GM18498 (cell line): ENCODE results near the gene KCNMA1.

Experiments
- ATAC-seq: cut with Tn5 transposase; IDR thresholded peaks from one replicate; pipeline ENCODE4 v1.9.1; 2021; ENCODE audit warnings: mild to moderate bottlenecking, moderate library complexity; ENCODE audit not compliant: unreplicated experiment

The KCNMA1 gene

GRCh38 chr10:77563638-77564270 is 73.9 kb downstream of the KCNMA1 start:
- ATAC-seq: no peak

- no peak for ATAC-seq
These were observed 74.9 kb downstream of the KCNMA1 start for GRCh38 chr10:77562742-77563141.

DNA sequence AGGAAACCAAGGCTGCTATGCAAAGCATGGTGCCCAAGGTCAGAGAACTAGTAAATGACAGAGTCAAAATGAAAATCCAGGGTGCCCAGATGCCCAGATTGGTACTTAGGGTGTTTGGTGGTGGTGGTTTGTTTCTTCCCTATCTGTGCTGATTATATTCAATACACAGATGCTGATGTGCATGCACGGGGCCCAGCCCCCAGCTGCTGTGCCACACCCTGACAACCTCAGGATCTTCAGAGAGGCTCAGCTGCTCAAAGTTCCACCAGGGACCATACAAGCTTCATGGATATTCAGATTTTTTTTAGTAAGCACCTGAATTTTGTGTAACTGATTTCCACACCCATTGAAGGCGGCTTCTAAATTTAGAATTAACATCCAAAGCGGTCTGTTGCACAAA is 75.6 kb downstream of the KCNMA1 start:
- no peak for ATAC-seq

DNA sequence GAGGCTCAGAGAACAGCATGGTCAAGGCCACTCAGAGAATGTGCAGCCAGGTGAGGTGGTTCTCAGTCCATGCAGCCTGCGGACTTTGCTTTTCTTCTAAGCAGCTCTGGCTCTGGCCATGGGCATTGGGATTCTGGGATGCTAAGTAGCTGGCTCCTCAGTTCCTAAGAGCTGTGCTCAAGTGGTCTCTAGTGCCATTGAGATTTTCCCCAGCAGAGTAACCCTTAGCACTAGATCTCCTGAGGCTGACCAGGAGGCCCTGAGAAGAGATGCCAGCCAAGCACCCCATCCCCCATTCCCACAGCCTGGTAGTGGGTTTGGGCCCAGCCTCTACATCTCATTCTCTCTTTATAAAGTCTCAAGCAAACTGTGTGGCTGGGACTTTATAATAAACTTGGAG is 77.1 kb downstream of the KCNMA1 start:
- no peak for ATAC-seq

DNA sequence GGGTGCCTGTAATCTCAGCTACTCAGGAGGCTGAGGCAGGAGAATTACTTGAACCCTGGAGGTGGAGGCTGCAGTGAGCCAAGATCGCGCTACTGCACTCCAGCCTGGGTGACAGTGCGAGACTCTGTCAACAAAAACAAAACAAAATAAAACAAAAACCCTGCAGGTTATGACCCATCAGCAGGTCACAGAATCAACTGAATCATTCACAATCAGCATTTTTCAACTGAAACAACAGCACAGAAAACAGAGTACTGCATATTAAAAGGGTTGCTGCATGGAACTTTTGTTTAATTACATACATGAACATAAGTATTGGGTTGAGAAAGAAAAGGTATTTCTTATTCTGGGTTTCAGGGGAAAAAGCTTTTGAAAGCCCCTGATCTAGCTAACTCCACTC is 77.6 kb downstream of the KCNMA1 start:
- no peak for ATAC-seq

GRCh38 chr10:77556990-77557601 is 80.5 kb downstream of the KCNMA1 start:
- no peak for ATAC-seq

GRCh38 chr10:77555591-77556212 is 81.9 kb downstream of the KCNMA1 start:
- ATAC-seq: no peak

DNA sequence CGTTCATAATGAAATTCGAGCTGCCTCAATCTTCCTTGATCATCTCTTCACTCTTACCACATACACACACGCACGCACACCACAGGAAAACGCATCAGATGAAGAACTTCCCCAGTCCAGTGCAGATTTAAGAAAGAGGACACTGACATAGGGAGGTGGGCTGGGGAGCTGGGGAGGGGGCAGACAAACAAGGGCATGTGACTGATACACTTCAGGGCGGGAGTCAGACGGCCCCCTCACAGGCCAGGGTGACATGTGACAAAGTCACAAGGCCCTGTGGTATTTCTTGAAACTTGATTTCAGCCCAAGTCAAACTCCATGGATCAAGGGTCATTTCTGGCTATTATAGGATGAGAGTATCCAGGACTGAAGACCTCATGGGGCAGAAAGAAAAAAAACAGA is 82.6 kb downstream of the KCNMA1 start:
- ATAC-seq: no peak

DNA sequence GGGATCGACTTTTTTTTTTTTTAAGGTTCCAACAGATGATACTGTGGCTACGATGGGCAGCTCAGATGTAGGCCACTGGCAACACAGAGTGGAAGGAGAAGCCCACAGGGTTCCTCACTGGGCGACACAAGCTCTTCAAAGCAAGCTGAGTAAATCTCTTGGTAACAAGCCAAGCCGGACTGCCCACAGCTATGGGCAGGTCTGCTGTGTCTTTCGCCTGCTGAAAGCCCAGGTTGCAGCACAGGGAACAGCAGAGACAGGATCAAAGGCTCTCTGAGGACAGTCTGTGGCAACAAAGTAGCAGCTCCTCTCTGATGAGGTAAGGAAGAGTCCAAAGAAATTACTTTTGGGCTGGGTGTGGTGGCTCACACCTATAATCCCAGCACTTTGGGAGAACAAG is 83.6 kb downstream of the KCNMA1 start:
- no peak for ATAC-seq

DNA sequence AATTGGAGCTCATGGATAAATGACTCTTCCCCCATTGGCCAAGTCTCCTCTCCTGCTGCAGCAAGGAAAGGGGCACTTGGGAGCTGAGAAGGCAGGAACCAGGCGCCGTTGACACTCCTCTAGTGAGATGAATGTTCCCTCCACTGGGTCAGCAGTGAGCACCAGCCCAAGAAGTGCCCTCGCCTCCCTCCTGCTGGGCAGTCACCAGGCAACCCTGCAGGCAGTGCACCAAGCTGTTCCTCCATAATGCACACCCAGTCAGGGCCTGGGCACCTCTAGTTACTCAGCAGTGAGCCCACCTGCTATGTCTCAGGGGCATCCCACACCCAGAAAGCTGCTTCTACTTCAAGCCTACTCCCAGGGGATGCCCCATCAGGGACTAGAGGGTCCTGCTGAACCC is 84.3 kb downstream of the KCNMA1 start:
- ATAC-seq: no peak

DNA sequence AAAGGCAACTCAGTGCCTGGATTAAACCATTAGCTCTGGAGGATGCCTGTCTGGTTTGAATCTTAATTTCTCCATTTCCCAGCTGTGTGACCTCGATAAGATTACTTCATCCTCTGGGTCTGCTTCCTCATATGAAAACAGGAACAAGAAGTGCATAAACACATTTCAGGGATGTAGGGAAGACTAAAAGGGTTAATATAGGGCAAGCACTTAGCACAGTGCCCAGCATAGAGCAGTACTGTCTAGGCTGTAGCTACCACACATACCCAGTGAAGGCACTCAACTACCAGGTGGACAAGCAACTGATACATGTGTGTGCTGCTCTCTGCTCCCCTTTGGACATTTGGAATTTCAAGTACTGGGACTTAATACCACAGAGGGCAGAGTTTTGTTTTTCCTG is 85.4 kb downstream of the KCNMA1 start:
- ATAC-seq: no peak

GRCh38 chr10:77550378-77550777 is 87.2 kb downstream of the KCNMA1 start:
- ATAC-seq: no peak

DNA sequence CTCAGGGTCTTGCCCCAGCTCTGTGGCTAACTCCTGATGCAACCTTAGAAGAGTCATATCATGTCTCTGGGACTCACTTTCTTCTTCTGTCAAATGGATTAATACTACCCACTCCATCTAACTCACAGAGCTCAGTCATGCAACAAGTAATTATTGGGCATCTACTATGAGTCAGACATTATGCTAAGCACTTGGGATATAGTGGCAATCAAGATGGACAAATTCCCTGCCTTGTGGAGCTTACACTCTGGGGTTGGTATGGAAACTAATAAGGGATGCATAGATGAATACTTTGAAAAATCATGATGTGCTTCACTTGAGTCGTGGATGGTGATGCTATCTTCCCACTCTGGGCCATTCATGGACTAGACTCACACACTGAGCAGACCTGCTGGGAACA is 88.9 kb downstream of the KCNMA1 start:
- ATAC-seq: no peak

DNA sequence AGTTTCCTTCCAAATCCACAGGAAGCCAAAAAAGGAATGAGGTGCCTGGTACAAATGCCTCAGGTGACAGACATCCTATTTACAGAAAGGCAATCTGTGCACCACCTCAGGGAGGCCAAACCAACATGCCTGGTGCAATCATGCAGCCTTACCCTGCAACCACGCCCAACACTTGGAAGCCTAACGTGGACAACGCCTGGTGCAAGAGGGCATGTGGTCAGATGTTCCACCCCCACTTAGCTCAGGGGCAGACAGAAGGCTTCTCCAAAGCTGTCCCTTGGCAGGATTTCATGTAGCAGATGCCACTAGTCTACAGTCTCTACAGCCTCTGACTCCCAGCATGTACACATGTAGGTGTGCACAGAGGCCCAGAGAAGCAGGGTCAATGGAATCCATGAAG is 89.5 kb downstream of the KCNMA1 start:
- no peak for ATAC-seq

DNA sequence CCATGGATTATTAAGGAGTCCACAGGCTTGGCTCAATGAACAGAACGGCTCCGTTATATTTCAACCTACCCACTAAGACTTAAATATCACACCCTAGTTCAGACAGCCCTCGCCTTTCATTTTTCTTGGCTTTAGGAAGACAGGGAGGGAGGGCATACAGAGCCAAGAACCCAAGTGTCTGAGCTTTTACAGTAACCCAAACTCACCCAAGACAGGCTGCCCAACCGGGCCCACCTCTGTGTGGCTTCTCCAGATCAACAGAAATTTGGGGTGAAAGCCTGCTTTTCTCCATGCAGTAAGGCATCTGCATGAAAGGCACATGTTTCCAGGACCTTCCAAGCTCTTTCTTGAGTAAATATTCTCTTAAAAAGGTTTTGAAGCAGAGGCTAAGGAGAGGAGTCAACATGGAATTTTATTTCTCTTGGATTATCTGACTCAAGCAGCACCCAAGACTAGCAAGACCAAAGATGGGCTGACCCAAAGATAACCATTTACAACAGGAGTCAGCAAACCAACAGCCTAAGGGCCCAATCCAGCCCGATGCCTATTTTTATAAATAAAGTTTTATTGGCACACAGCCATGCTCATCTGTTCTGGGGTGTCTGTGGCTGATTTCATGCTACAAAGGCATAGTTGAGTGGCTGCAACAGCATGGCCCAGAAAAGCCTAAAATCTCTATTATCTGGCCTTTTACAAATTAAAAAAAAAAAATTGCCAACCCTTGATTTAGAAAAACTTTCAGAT is 90.1 kb downstream of the KCNMA1 start:
- no peak for ATAC-seq

GRCh38 chr10:77546042-77546441 is 91.6 kb downstream of the KCNMA1 start:
- no peak for ATAC-seq

DNA sequence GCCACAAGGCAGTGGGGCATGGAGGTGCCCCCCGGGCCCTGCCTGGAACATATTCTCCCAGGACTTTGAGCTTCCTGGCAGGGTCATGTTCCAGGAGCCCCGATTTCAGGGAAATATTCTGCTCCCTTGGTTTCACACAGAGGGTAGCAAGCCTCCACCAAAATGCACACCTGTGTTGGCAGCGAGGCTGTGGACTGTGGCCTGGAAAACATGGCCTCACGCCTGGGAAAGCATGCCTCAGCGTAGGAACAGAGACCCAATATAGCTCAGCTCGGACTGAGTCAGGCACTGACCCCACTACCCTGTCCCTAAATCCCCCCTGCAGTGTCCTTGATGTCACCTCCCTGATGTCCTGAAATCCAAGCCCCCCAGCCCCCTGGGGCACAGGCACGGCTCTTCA is 92.0 kb downstream of the KCNMA1 start:
- no peak for ATAC-seq

DNA sequence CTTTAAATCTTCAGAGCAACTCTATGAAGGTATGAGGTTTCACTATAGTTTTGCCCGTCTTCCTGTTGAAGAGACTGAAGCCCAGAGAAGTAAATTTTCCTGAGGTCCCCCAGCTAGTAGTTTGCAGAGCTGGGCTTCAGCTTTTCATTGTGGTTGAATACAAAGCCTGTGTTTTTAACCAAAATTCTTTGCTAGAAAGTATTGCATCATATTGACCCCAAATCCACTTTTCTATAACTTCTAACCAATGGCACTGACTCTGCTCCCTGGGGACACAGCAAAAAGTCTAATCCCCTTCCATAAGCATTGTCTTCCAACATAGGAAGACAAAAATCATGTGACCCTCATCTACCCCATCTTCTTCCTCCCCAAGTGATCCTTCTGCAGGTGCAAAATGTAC is 93.0 kb downstream of the KCNMA1 start:
- no peak for ATAC-seq

DNA sequence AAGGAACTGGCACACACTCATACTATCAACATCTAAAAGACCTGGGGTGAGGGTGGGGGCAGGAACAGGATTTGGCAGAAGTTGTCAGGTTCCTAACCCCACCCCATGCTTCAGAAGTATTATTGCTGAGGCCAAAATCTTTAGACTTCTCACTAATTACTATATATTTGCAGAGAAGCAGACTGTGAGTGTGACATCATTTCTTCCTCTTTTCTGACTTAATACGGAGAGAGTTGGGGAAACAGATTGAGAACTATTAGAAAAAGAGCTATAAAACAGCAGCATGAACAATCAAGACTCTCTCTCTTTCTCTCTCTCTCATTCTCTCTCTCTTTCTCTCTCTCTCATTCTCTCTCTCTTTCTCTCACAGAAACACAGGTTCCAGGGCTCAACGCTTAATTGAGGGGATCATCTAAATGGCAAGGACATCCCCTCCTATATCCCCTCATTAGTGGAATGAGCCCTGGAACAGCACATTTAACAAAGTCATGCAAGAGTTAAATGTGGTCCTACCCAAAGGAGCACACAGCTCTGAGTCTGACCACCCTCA is 94.8 kb downstream of the KCNMA1 start:
- ATAC-seq: no peak

GRCh38 chr10:77541944-77542343 is 95.7 kb downstream of the KCNMA1 start:
- ATAC-seq: no peak

DNA sequence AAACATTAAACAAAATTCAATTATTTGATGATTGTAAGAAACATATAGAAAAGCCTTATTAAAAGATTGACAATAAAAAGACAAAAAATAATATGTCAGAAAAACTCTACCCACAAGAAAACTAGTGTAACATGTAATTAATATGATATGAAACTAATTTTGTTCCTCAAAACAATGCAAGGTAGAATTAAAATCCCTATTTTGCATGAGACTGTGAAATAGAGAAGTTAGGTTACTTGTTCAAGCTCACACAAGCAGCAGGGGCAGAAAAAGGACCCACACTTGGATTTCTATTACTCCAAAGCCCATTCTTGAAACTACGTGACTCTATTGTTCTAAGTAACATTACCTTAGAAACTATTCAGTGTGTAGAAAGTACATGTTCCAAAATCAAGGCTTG is 96.4 kb downstream of the KCNMA1 start:
- ATAC-seq: no peak
